EL (cell line): Measurements from ENCODE around the gene POLK.

Experiments used
- DNase-seq: peaks from one replicate; pipeline ENCODE4 v3.0.0-alpha.2; 2016

Gene POLK

DNA sequence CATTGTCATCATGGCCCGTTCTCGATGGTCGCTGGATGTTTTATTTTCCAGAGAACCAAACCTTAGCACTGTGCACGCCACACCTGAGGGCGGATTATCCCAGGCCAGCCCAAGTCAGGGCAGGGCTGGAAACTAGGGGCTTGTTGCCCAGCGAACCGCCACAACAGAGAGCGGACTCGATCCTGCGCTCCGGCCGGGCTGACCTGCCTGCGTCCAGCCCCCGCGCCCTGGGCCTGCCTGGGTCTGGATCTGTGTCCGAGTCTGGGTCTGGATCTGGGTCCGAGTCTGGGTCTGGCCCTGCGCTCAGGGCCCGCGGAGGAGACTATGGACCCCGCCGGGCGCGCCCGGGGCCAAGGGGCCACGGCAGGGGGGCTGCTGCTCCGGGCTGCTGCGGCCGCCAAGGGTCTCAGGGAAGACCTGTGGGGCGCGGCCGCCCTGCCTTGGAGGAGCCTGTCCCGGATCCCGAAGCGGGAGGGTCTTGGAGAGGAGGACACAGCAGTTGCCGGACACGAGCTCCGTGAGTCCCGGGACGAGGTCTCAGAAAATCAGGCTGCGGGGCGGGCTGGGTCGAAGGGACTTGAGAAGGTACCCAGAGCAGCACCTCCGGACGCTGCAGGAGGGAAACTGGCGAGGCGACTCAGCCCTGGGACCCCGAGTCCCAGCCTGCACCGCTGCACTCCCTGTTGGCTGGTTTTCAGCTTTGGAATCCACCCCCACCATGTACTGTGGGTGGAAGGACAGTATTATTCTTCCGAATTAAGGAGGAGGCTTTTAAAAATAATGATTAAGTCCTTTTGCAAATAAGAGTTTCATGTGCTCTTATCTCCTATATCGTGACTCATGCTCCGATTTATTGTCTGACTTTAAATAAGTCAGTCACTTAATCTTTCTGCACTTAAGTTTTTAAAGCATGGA lies 99.9 kb downstream of the POLK start, which contains the start of gene ANKDD1B:
Gene ANKDD1B, plus strand, starts transcription at position 143 of the 915 bp plus-strand sequence. Its CDS starts 182 bp downstream, at position 325.
- peak; percentile 52 for DNase-seq

DNA sequence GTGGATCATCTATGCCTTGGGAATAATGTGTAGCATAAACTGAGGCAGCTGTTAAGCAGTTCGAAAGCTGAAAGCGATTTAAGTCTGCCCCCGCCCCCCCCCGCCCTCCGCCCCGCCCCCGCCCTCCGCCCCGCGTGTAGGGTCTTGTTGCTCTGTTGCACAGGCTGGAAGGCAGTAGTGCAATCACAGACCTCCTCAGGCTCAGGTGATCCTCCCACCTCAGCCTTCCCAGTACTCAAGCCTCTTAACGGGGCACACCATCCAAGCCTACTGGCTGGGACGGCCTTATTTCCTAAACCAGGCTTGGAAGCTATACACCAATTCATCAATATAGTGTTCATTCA lies 100.5 kb downstream of the POLK start:
- DNase-seq = no peak

DNA sequence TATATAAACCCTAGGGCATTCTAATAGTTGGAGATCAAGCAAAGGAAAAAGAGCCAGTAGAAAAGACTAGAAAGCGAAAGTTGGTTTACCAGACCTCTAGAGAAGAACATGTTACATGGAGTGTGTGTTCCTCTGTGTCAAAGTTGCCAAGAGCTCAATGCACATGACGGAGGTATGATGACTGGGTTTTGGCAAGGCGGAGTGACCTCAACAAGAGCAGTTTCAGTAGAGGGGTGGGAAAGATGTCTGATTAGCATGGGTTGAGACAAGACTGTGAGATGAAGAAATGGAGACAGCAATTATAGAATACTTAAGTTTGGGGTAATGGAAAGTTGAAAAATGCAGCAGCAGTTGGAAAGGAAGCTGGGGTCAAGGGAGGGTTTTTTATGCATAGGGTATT lies 101.2 kb downstream of the POLK start:
- no peak for DNase-seq

DNA sequence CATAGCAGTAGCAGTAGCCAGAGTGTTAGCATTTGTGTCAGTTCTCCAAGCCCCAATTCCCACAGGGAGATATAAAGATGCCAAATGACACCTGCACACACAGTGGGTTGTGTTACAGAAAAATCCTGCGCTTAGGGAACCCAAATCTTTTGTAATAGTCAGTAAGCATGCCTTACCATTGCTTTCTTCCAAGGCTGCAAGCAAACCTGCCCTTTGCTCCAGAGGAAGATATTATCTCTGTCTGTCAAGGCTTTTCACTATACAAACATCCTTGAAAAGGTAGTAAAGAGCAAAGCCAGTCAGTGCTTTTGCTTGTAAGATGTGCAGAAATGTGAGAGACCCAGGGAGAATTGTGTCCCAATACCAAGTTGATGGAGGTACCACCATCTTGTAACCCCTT lies 102.5 kb downstream of the POLK start:
- DNase-seq = no peak

DNA sequence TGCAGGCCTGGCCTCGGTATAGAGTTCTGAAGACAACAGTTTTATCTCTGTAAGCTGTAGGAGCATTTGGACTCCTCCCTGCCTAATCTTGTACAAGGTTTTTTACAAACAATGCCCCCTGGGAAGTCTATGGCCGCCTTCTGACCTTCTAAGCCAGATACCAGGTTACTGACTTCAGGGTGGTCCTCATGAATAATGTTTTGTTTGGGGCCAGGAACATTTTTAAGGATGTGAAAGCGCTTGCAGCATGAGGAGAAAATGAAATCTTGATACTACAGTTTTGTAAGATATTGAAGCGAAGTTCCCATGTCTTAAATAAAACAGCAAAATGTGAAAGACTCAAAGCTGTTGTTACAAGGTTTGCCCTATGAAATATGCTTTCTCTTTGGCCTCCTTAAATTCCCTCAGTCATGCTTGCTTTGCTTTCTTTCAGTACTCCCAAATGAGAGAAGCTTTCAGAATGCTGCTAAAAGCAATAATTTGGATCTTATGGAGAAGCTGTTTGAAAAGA lies 104.7 kb downstream of the POLK start:
- DNase-seq = no peak

DNA sequence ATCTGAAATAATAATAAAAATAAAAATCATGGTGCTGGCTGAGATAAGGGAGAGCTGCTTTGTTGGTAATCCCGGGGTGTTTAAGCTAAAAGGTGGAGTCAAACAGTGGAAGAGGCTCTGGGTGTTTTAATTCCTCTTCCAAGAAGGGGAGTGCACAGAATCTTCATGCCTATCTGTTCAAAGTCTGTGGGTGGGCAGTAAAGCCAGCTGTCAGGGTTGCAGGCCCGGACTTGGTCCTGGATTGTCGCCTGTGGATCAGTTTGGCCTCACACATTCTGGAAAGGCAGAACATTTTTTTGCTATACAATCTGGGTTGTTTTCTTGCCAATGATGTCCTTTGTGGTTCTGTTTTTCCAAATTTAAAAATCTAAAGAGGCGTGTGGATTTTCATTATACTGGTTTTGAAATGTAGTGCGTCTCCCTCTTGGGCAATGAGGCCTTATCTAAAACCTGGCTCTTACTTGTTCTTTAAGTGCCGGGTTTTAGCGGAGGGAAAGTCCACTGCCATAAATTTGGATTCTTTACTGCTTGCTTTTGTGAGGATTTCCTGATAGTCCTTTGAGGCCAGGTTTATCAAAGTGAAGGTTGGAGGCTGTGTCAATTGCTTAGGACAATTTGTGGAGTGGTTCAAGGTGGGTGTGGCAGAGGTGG lies 105.4 kb downstream of the POLK start:
- DNase-seq = no peak

DNA sequence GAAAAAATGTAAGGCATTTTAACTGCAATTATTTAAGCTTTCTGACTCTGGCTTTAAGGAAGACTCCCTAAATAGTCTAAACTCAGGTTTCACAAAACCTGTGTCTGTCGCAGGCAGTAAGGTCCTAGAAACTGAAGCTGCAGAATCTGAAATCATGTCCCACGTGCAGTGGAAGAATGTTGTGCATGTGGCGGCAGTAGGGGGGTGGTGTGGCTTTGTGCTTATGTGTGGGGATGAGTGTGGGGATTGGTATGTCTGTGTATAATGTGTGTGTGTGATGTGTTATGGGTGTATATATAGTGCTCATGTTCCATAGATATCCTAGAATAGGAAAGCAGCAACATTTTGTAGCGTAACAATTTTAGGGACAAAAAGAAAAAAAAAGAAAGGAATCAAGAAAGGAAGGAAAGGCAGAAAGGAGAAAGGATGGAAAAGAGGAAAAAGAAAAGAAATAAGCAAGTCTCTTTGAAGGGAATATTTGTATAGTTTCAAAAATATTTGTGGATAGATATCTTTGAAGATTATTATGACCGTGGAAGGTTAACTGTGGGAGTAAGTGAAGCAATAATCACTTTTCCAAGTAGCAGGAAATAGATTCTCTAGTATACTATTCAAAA lies 106.2 kb downstream of the POLK start:
- DNase-seq = peak; percentile 64

DNA sequence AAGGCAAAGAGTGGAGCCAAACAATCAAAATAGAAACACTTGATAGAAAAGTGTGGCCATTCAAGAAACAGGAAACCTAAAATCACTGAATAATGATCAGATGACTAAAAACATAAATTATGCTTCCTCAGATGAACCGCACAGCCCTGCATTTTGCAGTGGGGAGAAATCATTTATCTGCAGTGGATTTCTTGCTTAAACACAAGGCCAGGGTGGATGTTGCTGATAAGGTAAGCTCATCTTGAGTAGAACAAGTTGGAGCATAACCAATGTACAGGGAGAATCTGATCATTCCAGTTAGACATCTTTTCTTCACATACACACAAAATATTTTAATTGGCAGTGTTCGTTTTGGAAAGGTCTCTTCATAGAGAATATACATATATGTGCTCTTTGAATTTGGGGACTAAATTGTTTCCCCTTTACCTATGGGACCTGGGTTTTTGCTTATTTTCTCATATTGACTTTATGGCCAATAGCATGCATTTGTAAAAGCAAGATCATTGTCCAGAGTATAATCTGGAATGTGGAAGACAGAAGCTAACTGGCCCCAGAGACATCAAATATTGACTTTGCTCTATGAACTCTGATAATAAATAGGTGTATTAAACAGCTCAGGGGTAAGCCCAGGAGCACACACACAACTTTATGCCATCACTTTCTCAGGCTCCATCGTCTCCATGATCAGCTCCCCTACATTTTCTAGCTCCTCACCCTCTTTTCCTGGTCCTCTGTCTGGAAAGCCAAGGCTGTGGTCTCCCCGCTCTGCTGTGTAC lies 108.7 kb downstream of the POLK start:
- DNase-seq = no peak

DNA sequence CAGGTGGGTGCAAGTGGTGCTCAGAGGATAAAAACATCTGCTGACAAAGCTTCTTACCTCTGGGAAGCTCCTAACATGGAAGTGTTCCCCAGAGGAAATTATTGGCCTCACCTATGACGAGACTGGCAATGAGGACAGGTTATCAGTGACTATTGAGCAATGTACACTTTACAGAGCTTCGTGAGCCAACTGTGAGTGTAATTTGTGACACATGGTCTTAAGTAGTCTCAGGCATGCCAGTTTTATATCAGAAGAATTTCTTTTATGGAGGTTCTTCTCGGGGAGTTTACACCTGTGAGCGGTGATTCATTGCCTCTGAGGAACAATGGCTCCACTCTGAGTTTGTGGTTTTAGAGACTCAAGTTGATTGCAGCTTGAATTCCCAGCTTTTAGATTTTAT lies 110.9 kb downstream of the POLK start:
- DNase-seq = no peak

DNA sequence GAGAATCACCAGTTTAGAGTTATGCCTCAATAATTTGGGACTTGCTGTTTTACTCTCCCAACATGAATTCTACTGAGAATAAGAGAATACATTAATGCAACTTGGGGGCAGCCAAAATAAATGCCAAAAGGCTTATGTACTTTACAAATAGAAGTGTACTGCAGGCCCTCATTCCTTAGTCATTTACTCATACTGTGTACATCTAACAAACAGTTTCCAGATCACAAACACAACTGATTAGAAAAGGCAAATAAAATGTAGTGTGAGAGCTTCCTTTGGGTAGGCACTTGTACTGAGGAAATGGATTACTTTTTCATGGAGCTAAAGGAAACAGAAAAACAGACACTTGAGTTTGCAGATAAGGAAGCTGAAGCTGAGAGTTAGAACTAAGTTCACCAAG lies 112.2 kb downstream of the POLK start:
- DNase-seq = peak; percentile 26

DNA sequence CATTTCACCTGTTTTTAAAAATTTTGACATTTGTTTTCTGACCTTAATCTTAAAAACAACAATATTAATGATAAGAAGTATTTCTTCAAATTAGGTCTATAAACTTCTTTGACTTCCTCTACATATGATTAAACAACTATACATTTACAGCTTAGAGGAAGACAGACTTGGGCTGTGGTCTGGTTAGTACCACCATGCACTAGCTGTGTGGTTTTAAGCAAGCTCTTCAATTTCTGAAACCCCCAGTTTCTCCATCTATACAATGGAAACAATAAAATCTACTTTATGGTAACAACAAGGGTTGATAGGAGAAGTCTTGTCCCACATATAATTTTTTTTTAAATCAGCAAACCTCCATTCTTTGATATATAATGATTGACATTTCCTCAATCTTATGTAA lies 115.3 kb downstream of the POLK start:
- no peak for DNase-seq

DNA sequence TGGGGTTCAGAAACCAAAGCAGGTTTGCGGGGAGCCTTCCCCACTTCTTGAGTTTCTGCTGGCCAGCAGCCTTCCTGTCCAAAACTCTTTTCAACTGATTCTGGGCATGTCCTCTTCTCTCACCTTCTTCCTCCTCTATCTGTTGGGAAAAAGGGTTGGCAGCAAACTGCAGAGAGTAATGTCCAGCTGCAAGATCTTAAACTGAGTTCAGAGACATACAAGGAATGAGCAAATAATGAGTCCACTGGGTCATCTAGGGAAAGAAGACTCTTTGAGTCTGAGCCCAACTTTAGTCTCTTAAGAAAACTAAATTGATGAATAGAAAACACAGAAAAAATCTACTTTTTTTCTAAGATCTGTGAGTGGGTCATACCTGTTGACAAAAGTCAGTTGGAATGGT lies 116.1 kb downstream of the POLK start:
- DNase-seq = no peak

DNA sequence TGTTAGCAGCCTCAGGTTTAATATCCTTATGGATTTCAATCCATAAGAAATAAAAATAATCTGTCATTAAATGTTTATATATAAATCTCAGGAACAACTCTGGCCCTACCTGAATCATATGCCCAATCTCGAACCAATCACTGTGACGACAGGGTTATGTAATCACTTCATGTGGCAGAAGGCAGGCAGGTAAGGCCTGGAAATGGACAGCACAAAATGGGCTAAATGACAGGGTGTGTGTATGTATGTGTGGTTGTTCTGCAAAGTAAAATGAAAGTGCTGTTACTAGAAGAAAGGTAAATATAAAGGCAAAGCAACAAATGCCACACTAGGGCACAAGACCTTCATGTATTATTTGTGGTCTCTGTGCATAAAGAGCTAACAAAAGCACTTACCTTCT lies 119.2 kb downstream of the POLK start:
- no peak for DNase-seq

DNA sequence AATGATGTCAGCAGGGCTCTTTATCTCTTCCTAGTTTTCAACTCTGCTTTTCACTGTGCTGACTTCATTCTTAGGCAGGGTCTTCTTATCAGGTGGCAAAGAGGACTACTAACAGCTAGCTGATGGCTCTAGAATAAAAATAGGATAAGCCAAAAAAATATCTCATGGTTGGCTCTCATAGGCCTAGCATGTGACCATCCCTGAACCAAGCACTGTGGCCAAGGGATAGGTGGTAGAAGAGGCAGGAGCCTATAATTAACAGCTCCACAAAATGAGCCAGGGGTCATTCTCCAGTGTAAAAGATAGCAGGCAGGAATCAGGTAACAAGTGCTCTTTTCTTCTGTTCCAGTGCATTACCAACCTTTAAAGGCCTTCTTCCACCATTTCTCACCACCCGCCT lies 120.6 kb downstream of the POLK start:
- DNase-seq = no peak

DNA sequence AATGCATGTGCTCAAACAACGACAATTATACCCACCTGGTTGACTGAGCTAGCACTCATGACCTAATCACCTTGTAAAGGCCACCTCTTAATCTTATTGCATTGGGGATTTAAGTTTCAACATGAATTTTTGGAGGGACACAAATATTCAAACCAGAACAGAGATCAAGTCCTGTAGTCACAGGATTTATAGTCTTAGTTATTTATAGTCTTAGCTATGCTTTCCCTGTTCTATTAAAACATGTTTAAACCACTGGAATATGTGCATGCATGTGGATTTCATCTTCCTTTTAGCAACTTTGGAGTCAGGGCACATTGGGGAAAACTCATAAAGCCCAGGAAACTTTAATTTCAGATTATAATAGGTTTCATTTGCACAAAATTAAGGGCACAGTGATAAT lies 126.3 kb downstream of the POLK start:
- no peak for DNase-seq

DNA sequence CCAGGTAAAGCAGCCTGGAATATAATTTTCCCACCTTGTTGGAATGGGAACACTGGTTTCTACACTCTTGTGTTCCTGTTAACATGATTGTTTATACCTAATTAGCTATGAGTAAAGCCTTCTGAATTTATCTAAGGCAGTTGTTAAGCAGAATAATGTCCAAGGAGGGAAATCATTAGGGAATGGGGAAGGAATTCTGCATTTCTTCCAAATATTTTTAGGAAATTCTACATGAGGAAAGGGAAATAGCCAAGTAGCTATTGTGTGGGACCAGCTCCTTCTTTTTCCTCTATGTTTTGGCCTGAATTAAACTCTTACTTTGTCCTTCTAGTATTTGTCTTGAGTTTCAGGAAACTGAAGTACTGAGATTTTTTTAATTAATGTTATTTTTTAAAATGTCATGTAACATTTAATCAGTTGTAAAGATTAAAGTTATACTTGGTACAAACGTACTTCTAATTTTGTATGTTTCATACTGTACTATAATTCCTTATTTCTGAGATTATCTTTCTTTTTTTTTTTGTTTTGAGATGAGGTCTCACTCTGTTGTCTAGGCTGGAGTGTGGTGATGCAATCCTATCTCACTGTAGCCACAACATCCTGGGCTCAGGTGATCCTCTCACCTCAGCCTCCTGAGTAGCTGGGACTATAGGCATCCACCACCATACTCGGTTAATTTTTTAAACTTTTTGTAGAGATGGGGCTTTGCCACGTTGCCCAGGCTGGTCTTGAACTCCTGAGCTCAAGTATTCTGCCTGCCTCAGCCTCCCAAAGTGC lies 128.0 kb downstream of the POLK start:
- DNase-seq = no peak

DNA sequence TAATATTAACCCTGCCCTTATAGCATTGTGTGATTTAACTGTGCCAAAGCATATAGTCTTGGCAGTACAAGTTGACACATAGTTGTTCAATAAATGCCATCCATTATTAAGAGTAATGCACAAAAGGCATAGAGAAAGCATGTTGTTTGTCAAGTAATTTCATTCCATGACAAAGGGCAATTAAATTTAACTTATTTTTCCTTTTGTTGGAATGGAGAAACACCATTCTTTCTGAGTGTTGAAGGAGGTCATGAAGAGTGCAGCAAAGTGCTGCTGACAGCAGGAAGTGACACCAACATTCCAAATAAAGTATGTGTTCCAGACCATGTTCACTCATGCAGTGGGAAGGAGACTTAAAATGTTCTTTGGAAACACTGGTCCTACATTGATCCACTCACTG lies 128.7 kb downstream of the POLK start:
- peak; percentile 85 for DNase-seq

DNA sequence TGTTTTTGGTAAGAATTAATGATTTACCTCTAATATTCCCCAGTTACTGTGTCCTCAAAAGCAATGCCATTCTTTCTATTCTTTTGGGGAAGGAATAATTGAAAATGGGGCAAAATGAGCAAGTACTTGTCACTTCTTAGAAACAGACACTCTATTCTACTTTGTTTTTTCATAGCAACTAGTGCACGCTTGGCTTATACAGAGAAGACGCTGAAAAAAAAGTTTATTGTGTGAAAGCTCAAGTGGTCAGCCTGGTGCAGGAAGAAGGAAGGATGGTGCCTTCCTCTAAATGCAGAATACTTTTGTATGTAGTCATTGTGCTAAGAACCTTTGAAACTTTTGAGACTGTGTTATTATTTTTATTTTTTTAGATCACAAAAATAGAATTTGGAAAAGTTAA lies 129.1 kb downstream of the POLK start:
- DNase-seq = peak; percentile 24

DNA sequence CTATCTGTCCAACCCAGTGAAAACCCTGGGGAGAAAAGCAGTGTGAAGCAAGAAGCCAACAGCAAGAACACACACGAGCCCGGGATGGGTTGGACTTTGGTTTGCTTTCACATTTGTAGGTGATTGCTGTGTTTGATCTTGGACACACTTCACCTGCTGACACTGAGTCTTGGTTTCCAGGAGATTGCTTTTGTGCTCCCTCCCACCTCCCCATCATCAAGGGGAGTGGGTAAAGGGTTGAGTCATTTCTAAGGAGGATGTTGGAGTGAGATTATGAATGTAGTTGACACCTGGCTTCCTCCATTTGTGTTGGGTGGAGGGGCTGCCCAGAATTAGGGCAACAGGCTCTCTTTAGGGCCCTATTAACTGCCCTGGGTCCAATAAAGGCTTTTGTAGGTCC lies 137.0 kb downstream of the POLK start:
- no peak for DNase-seq
